ENCODE results near the gene NNT. TPM values are rescaled to one million over a fixed set of nuclear protein-coding genes. Genes with fewer than 3 reads are reported as not detected.
"Not testable (repeated sequence)": the region's sequence is repeated elsewhere in the genome, so short reads cannot be mapped to it uniquely, and the experiment has no call there.

Gene NNT
- 100 to 1,000 TPM; 121 to 138 TPM for total RNA-seq

DNA sequence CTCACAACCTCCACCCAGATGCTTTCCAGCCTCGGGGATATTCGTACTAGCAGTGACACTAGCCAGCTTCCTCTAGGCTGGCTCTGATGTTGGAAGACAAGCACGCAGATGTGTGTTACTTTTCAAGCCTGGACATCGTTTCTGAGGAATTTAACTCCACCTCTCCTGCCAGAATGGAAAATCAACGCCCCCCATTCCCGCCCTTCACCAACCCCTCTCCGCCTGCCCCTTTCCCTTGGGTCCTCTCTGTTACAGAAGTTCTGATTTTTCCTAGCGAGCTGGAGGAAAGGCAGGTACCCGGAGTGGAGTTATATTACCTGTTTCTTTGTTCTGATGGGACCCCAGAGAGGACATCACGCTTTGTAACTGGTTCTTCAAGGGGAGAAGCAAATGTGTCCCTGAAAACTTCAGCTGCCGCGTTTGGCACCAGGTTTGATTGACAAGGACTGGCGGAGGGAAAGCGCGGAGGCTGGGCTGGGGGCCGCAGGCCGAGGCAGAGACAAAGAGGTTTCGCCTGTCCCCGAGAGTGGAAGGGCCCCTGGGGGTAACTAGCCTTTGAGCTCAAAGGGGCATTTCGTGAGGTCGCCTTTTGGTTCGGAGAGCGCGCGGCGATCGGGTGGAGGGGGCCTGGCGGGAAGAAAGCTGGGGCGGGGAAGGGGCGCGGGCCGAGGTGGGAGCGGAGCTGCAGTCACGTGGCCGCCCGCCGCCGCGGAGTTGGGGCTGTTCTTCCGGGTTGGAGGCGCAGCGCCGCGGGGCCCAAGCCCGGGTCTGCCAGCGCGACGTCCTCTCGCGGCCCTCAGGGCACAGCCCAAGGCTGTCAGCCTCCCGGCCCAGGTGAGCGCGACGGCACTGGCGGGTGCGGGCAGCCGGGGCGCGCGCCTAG lies at the start of gene NNT:
Gene NNT (plus strand): TSS at position 720 of the 883 bp plus-strand sequence. CDS start 6,016 bp downstream, outside the sequence.
- H3K27me3 Mint-ChIP-seq (ENCODE audit: low read depth) = no peaks in the 10 kb centered on the region
- H3K9me3 Mint-ChIP-seq = no peaks in the 10 kb centered on the region
- peak within 1 kb of the TSS; percentile 92 for H3K27ac Mint-ChIP-seq
- DNase-seq = peak; percentile 87 to 88
- H3K4me1 Mint-ChIP-seq (ENCODE audit: low read depth) = peaks cover 18% of the 10 kb centered on the region
- H3K4me3 Mint-ChIP-seq = peak within 1 kb of the TSS; percentile 80 to 97
- peaks cover 4 to 18% of the 10 kb centered on the region in 2 donors for H3K36me3 Mint-ChIP-seq (ENCODE audit: insufficient read depth in 2 of 2)
- peak; percentile 87 to 88 for ATAC-seq (replicated peaks in 1 of 2)

DNA sequence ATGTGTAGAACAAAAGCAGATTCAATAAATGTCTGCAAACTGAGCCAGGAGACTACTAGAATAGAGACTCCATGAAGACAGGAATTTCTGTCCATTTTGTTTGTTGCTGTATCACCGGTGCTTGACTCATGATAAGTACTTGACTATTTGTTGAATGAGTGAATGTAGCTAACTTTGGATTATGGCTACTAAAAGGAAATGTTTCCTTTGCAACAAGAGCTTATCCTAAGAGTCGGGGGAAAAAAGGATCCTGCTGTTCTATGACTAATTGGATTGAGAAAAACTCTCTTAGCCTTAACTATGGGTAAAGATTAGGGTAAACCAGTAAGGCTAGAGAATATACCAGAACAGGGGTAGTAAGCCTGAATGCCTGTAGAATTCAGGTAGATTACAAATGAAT lies 49.6 kb upstream of the NNT start:
- Mint-ChIP-seq H3K4me1 (ENCODE audit: low read depth) (peaks cover 7% of the 10 kb centered on the region), H3K9me3 (no peaks in the 10 kb centered on the region), H3K4me3 (no peak overlapping the region), H3K27ac (no peak overlapping the region), H3K36me3 (ENCODE audit: insufficient read depth in 2 of 2) (peaks cover 4 to 11% of the 10 kb centered on the region in 2 donors), H3K27me3 (ENCODE audit: low read depth) (no peaks in the 10 kb centered on the region)
- no peak for DNase-seq
- no peak for ATAC-seq (replicated peaks in 1 of 2)

DNA sequence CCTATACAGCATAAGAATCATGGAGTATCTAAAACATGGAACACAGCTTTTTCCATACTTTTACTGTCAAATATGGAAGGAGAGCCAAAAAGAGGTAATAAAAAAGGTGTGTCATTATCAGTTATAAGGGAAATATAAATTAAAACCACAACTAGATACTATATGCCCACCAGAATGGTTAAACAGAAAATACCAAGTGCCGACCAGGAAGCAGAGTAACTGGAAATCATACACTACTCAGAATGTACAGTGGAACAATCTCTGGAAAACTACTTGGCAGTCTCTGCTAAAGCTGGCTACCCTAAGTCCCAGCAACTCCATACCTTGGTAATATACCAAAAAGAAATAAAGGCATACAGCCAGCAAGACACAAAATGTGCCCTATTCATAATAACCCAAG lies 48.5 kb upstream of the NNT start:
- no peak for DNase-seq
- Mint-ChIP-seq H3K27me3 (ENCODE audit: low read depth) (no peaks in the 10 kb centered on the region), H3K4me1 (ENCODE audit: low read depth) (peaks cover 12% of the 10 kb centered on the region), H3K9me3 (no peaks in the 10 kb centered on the region), H3K4me3 (no peak overlapping the region), H3K36me3 (ENCODE audit: insufficient read depth in 2 of 2) (peaks cover 3 to 7% of the 10 kb centered on the region in 2 donors), H3K27ac (no peak overlapping the region)
- no peak for ATAC-seq (replicated peaks in 1 of 2)

DNA sequence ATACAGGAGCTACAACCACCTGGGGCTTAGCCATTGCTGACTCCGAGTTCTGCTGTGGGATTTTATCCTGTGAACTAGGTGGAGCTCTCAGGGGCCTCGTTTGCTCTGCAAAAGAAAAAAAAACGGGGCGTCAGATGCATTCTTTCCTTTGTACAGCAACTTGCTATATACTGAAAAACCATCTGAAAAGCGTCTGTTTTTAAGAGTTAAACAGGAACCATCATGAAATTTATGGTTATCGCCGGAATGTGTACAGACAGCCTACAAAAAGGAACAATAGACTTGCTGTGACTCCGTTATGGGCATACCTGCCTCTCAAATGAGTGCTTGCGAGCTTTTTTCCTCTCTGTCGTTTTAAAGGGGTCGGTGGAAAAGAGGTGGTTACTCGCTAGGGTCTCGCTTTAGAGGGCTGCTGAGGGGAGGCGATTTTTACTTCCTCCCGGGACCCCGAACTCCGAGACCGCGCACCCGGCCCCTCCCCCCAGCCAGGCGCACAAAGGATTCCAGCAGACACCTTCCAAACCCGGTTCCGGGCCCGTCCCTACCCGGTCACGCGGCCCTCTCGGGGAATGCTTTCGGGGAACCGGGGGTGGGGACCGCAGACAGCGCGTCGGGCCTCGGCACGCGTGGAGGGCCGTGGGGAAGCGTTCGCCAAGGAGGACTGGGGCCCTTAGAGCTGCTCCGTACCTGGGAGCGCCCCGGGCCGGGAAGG lies 46.9 kb upstream of the NNT start:
- Mint-ChIP-seq H3K36me3 (ENCODE audit: insufficient read depth in 2 of 2) (peaks cover 0 to under 1% of the 10 kb centered on the region in 2 donors), H3K9me3 (no peaks in the 10 kb centered on the region), H3K27ac (peak overlapping the region; percentile 94), H3K4me1 (ENCODE audit: low read depth) (peaks cover 12% of the 10 kb centered on the region), H3K4me3 (peak overlapping the region in 1 of 2 donors; percentile 84), H3K27me3 (ENCODE audit: low read depth) (no peaks in the 10 kb centered on the region)
- ATAC-seq (replicated peaks in 1 of 2) = peak in 1 of 2 donors; percentile 0
- peak; percentile 47 to 56 for DNase-seq

DNA sequence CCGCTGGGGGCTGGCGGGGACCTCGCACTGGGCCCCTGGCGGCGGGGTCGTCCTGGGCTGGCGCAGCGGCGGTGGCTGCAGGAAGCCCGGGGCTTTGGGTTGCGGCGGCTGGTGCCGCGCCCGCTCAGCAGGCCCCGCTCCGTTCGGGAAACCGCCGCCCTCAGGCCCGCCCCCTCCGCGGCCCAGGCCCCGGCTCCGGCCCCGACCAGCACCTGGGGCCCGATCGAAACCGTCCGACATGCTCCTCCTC lies 46.4 kb upstream of the NNT start:
- not testable (repeated sequence) for H3K27me3 Mint-ChIP-seq (ENCODE audit: low read depth); H3K9me3 Mint-ChIP-seq; H3K27ac Mint-ChIP-seq; H3K36me3 Mint-ChIP-seq (ENCODE audit: insufficient read depth in 2 of 2)
- H3K4me1 Mint-ChIP-seq (ENCODE audit: low read depth) = peaks cover 12% of the 10 kb centered on the region
- ATAC-seq (replicated peaks in 1 of 2) (peak; percentile 91 to 92), DNase-seq (peak; percentile 90 to 93)
- H3K4me3 Mint-ChIP-seq = peak overlapping the region; percentile 87

DNA sequence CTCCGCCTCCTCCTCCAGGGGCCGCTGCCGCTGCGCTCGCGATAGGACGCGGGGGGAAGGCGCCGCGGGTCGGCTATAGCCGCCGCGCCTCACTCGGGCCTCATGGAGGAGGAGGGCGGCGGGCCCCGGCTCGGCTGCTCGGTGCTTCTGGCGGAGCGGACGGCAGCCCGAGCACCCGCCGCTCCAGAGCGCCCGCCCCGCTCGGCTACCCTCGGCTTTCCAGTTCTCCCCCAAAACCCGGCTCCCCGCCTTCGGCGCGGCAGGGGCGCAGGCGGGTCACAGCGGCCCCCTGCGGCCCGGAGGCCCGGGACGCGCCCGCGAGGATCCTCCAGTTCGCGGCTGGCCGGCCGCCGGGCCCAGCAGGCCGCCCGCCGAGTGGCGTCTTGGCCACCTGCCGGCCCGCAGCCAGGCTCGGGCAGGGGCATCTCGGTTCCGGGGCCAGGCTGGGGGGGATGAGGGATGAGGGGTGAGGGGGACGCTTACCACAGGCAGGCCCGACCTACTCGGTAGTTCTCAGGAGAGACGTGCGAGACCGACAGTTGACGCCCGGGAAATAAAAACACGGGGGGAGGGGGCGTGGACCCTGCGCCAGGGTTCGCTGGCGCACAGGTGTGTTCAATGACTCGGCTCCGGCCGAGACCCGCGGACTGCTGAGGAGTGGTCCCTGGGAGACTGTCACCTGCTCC lies 46.0 kb upstream of the NNT start, which contains the start of gene PAIP1:
Gene PAIP1 (minus strand): TSS at position 221 of the 686 bp plus-strand sequence. CDS start 231 bp downstream, outside the sequence.
- DNase-seq = peak in 1 of 2 donors; percentile 83
- no peaks in the 10 kb centered on the region for H3K27me3 Mint-ChIP-seq (ENCODE audit: low read depth)
- no peaks in the 10 kb centered on the region for H3K9me3 Mint-ChIP-seq
- peak; percentile 80 for ATAC-seq (replicated peaks in 1 of 2)
- peaks cover 12% of the 10 kb centered on the region for H3K4me1 Mint-ChIP-seq (ENCODE audit: low read depth)
- H3K4me3 Mint-ChIP-seq = peak within 1 kb of the TSS; percentile 87
- H3K27ac Mint-ChIP-seq = peak within 1 kb of the TSS; percentile 94
- no peaks in the 10 kb centered on the region for H3K36me3 Mint-ChIP-seq (ENCODE audit: insufficient read depth in 2 of 2)

DNA sequence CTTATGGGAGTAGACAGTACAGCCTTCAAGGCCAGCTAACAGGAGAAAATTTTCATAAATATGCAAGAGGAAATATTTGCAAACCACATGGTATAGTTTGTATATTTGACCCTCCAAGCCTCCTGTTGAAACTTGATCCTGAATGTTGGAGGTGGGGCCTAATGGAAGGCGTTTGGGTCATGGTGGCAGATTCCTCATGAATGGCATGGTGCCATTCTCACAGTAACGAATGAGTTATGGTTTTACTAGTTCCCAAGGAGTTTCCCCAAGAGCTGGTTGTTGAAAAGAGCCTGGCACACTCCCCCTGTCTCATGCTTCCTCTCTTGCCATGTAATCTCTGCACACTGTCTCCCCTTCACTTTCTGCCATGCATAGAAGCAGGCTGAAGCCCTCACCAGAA lies 42.9 kb upstream of the NNT start:
- H3K4me1 Mint-ChIP-seq (ENCODE audit: low read depth) = peaks cover 12% of the 10 kb centered on the region
- H3K36me3 Mint-ChIP-seq (ENCODE audit: insufficient read depth in 2 of 2) = no peaks in the 10 kb centered on the region
- H3K9me3 Mint-ChIP-seq = no peaks in the 10 kb centered on the region
- H3K4me3 Mint-ChIP-seq = no peak overlapping the region
- DNase-seq (no peak), ATAC-seq (replicated peaks in 1 of 2) (no peak)
- no peaks in the 10 kb centered on the region for H3K27me3 Mint-ChIP-seq (ENCODE audit: low read depth)
- no peak overlapping the region for H3K27ac Mint-ChIP-seq

DNA sequence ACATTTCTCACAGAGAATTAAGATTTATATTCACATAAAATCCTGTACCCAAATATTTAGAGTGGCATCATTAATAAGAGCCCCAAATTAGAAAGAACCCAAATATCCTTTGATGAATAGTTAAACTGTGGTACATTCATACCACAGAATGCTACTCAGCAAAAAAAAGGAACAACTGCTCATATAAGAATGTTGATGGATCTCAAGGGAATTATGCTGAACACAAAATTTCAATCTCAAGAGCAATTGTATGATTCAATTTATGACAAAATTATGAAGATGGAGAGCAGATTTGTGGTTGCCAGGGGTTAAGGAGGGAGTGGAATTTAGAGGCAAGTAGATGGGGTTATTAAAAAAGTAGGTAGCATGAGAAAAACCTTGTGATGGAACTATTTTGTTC lies 41.6 kb upstream of the NNT start:
- no peak overlapping the region for H3K4me3 Mint-ChIP-seq
- peaks cover 0 to 2% of the 10 kb centered on the region in 2 donors for H3K9me3 Mint-ChIP-seq
- ATAC-seq (replicated peaks in 1 of 2) = no peak
- H3K4me1 Mint-ChIP-seq (ENCODE audit: low read depth) = peaks cover 12% of the 10 kb centered on the region
- no peaks in the 10 kb centered on the region for H3K27me3 Mint-ChIP-seq (ENCODE audit: low read depth)
- H3K27ac Mint-ChIP-seq = no peak overlapping the region
- peaks cover 0 to 3% of the 10 kb centered on the region in 2 donors for H3K36me3 Mint-ChIP-seq (ENCODE audit: insufficient read depth in 2 of 2)
- no peak for DNase-seq

DNA sequence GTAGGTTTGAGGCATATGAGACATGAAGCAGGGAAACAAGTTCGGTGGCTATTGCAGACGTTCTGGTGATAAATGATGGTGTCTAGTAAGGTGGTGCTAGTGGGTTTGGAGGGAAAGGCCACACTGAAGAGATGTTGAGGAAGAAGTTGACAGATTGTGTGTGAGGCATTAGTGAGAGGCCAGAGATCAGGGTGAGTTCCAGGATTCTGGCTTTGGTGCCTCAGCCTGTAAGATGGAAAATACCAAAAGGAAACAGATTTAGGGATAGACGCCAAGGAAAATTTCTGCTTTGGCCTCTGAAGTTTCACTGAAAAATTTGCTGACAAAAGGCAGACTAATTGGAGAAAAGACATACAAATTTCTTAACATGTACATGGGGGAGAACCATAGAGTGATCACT lies 39.7 kb upstream of the NNT start:
- no peak overlapping the region for H3K27ac Mint-ChIP-seq
- no peak for DNase-seq

DNA sequence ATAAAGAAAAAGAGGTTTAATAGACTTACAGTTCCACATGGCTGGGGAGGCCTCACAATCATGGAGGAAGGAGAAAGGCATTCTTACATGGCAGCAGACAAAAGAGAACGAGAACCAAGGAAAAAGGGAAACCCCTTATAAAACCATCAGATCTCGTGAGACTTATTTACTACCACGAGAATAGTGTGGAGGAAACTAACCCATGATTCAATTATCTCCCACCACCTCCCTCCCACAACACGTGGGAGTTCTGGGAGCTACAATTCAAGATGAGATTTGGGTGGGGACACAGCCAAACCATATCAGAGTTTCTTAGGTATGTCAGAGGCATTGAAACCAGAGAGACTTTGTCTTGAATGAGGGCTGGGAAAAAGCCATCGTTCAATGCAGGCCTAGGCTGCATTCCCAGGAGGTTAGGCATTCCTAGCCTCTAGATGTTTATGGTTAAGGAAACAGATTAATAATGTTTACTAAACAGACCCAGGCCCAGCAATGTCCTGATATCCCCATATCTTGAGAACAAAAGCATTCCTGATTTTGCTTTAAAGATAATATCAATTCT lies 38.6 kb upstream of the NNT start:
- Mint-ChIP-seq H3K27me3 (ENCODE audit: low read depth) (no peaks in the 10 kb centered on the region), H3K4me3 (no peak overlapping the region), H3K4me1 (ENCODE audit: low read depth) (no peaks in the 10 kb centered on the region), H3K27ac (no peak overlapping the region), H3K36me3 (ENCODE audit: insufficient read depth in 2 of 2) (peaks cover 0 to 3% of the 10 kb centered on the region in 2 donors), H3K9me3 (peaks cover 0 to 3% of the 10 kb centered on the region in 2 donors)
- no peak for DNase-seq
- ATAC-seq (replicated peaks in 1 of 2) = no peak

More for the DNA sequence above, 39.7 kb upstream of the NNT start:
- Mint-ChIP-seq H3K36me3 (ENCODE audit: insufficient read depth in 2 of 2) (peaks cover 0 to 3% of the 10 kb centered on the region in 2 donors), H3K9me3 (peaks cover 0 to 3% of the 10 kb centered on the region in 2 donors), H3K4me1 (ENCODE audit: low read depth) (peaks cover 5% of the 10 kb centered on the region), H3K4me3 (no peak overlapping the region), H3K27me3 (ENCODE audit: low read depth) (no peaks in the 10 kb centered on the region)
- ATAC-seq (replicated peaks in 1 of 2) = no peak

DNA sequence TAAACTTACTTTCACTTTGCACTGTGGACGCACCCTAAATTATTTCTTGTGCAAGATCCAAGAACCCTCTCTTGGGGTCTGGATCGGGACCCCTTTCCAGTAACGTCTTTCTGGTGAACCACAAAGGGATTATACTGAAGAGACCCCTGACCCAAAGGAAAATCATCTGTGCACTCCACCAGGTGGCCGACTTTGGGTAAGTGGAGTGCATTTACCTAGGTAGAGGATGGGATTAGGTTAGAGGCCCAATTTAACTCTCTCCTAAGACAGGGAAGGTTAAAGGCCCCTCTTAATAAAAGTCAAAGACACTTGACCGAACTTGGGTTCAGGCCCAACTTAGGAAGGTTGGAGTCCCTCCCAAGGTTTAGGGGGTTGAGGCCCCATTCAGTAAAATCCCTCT lies 37.9 kb upstream of the NNT start:
- no peak for DNase-seq
- Mint-ChIP-seq H3K4me1 (ENCODE audit: low read depth) (no peaks in the 10 kb centered on the region), H3K27ac (no peak overlapping the region), H3K27me3 (ENCODE audit: low read depth) (no peaks in the 10 kb centered on the region), H3K9me3 (peaks cover 0 to 3% of the 10 kb centered on the region in 2 donors), H3K4me3 (no peak overlapping the region), H3K36me3 (ENCODE audit: insufficient read depth in 2 of 2) (peaks cover 0 to 3% of the 10 kb centered on the region in 2 donors)
- no peak for ATAC-seq (replicated peaks in 1 of 2)

DNA sequence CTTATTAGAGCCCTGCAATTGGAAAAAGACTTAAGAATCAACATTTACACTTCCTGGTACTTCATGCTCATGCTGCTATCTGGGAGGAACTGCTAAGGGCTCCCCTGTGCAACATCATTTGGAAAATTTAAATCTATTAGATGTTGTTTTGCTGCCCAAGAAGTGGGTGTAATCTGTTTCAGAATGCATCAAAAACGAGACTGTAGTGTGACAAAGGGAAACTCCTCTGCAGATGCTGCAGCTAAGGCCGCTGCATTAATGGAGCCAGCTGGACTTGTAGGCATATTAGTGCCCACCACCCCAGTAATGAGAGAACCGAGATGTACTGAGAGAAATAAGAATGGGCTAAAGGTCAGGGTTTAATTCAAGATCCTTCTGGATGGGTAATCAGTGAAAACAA lies 35.0 kb upstream of the NNT start:
- no peaks in the 10 kb centered on the region for H3K27me3 Mint-ChIP-seq (ENCODE audit: low read depth)
- H3K4me3 Mint-ChIP-seq = no peak overlapping the region
- H3K4me1 Mint-ChIP-seq (ENCODE audit: low read depth) = no peaks in the 10 kb centered on the region
- peaks cover 0 to 3% of the 10 kb centered on the region in 2 donors for H3K36me3 Mint-ChIP-seq (ENCODE audit: insufficient read depth in 2 of 2)
- H3K9me3 Mint-ChIP-seq = peaks cover 0 to 3% of the 10 kb centered on the region in 2 donors
- no peak for ATAC-seq (replicated peaks in 1 of 2)
- no peak overlapping the region for H3K27ac Mint-ChIP-seq
- DNase-seq = no peak
